ENCODE measurements around the gene MFNG.
A peak's percentile ranks its signal among the peaks of the same experiment; 100 is the strongest.

Gene MFNG

GRCh38 chr22:37496651-37497050 is 10.5 kb upstream of the MFNG start:
- no peak for DNase-seq (ENCODE audit: low read depth in 3 of 3)

GRCh38 chr22:37493979-37494378 is 7.8 kb upstream of the MFNG start:
- DNase-seq (ENCODE audit: low read depth in 3 of 3) = no peak

GRCh38 chr22:37492428-37493344 is 6.5 kb upstream of the MFNG start:
- DNase-seq (ENCODE audit: low read depth in 3 of 3) = peak in 1 of 3 experiments; percentile 55

GRCh38 chr22:37491559-37492427 is 5.6 kb upstream of the MFNG start:
- no peak for DNase-seq (ENCODE audit: low read depth in 3 of 3)

- DNase-seq (ENCODE audit: low read depth in 3 of 3) = no peak
Measured at GRCh38 chr22:37491106-37491505, 4.9 kb upstream of the MFNG start.

DNA sequence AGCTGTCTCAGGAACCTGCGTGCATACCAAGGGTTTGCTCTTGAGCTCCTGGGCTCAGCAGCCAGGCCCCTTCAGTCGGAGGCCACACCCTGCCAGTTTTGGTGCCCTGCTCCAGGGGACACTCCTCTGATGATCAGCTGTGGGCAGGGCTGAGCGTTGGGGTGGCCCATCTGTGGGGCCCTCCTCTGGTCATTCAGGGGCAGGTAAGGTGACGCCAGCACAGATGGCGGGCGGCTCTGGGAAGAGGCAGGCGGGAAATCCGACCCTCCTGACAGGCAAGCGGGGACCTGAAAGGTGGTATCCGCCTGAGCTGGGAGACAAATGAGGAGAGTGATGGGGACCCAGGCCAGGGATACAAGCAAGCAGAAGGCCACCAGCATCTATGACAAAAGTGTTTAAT is 3.8 kb upstream of the MFNG start:
- DNase-seq (ENCODE audit: low read depth in 3 of 3) = no peak

DNA sequence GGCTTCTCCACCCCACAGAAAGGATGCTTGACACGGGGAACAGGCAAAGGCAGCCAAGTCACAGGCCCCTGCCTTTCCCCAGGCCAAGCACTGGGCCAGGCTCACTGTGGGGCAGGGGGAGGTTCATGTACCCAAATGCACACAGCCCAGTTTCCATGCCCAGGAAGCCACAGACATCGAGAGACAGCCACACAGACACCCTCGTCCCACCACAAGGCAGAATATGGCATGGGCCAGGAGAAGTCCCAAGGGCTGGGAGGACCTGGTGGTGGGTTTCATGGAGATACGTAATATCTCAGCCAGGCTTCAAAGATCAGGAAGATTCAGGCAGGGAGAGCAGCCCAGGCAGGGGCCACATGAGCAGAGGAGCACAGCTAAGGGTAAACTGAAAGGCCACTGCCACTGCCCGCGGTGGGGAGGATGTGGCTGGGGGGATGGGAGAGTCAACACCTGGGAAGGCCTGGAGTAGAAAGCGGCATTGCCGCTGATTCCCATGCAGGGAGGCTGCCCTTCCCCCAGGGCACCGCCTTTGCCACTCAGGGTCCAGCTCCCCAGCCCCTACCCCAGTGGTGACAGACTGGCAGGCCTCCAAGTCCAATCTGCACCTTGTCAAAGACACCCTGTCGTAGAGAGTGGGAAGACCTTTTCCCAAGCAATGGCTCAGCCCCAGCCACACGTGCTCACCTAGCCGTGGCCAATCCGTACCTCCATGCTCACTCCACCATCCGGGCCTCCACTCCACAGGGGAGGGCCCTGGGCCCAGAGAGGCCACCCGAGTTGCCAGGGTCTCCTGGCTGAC is 2.4 kb upstream of the MFNG start:
- DNase-seq (ENCODE audit: low read depth in 3 of 3) = no peak

- DNase-seq (ENCODE audit: low read depth in 3 of 3) = no peak
Measured at GRCh38 chr22:37487571-37487970, 1.4 kb upstream of the MFNG start.

GRCh38 chr22:37487129-37487528 is 945 bp upstream of the MFNG start:
- DNase-seq (ENCODE audit: low read depth in 3 of 3) = no peak

GRCh38 chr22:37485395-37486223 is 575 bp downstream of the MFNG start:
- peak in 1 of 3 experiments; percentile 19 for DNase-seq (ENCODE audit: low read depth in 3 of 3)

- peak; percentile 62 to 87 (median 68) for DNase-seq (ENCODE audit: low read depth in 3 of 3)
Measured at GRCh38 chr22:37484480-37485394, 1.4 kb downstream of the MFNG start.

- DNase-seq (ENCODE audit: low read depth in 3 of 3) = no peak
Measured at GRCh38 chr22:37483050-37483449, 3.1 kb downstream of the MFNG start.

- no peak for DNase-seq (ENCODE audit: low read depth in 3 of 3)
Measured at GRCh38 chr22:37482244-37482643, 3.9 kb downstream of the MFNG start.

- DNase-seq (ENCODE audit: low read depth in 3 of 3) = no peak
Measured at GRCh38 chr22:37481347-37481907, 4.8 kb downstream of the MFNG start.

DNA sequence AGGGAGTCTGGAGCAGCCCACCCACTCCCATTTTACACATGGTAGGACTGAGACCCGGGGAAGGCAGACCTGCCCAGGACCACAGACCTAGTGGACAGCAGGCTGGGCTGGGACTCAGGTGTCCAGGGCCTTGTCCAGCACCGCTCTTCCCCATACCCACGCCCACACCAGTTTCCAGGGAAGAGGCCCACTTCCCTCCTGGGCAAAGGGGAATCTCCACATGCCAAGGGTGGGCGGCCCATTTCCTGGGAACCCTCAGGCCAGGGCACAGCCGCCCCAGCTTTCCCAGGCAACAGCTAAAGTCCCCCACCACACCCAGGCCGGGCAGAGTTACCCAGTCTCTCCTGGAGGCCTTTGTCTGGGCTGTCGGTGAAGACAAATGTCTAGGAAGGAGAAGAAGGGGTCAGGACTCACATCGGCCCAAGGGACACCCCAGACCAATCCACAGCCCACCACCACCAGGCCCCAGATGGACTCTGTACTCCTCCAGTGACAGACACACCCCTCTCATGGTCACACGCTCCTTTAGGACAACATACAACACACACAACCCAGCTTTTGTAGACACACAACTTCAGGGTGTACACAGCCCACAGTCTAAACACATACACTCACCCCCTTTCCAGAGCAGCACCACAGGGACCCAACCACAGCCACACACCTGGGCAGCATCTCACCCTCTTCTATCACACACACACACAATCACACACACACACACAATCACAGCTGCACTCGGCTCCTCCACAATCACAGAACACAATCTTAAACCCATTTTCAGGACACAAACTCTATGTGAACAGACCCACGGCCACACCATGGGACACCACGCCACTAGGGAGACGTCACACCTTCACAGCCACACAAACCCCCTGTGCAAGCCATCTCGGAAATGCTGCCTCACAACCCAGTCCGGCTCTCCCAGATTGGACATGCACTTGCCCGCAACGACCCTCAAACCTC is 5.5 kb downstream of the MFNG start:
- no peak for DNase-seq (ENCODE audit: low read depth in 3 of 3)

- no peak for DNase-seq (ENCODE audit: low read depth in 3 of 3)
Measured at GRCh38 chr22:37479196-37479595, 7.0 kb downstream of the MFNG start.

GRCh38 chr22:37476389-37477329 is 9.5 kb downstream of the MFNG start:
- no peak for DNase-seq (ENCODE audit: low read depth in 3 of 3)
